ENCODE measurements around the gene SPIRE2. TPM values are rescaled to one million over a fixed set of nuclear protein-coding genes. Genes with fewer than 3 reads are reported as not detected.
"Not testable (repeated sequence)": the region's sequence is repeated elsewhere in the genome, so short reads cannot be mapped to it uniquely, and the experiment has no call there.

Gene SPIRE2, protein sequence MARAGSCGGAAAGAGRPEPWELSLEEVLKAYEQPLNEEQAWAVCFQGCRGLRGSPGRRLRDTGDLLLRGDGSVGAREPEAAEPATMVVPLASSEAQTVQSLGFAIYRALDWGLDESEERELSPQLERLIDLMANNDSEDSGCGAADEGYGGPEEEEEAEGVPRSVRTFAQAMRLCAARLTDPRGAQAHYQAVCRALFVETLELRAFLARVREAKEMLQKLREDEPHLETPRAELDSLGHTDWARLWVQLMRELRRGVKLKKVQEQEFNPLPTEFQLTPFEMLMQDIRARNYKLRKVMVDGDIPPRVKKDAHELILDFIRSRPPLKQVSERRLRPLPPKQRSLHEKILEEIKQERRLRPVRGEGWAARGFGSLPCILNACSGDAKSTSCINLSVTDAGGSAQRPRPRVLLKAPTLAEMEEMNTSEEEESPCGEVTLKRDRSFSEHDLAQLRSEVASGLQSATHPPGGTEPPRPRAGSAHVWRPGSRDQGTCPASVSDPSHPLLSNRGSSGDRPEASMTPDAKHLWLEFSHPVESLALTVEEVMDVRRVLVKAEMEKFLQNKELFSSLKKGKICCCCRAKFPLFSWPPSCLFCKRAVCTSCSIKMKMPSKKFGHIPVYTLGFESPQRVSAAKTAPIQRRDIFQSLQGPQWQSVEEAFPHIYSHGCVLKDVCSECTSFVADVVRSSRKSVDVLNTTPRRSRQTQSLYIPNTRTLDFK
- total RNA-seq: 15.8 TPM
- long read RNA-seq, partial matches to known transcripts: 1 of 23 reads
- long read RNA-seq, other reads (novel, unspliced or antisense): 17 of 23 reads

DNA sequence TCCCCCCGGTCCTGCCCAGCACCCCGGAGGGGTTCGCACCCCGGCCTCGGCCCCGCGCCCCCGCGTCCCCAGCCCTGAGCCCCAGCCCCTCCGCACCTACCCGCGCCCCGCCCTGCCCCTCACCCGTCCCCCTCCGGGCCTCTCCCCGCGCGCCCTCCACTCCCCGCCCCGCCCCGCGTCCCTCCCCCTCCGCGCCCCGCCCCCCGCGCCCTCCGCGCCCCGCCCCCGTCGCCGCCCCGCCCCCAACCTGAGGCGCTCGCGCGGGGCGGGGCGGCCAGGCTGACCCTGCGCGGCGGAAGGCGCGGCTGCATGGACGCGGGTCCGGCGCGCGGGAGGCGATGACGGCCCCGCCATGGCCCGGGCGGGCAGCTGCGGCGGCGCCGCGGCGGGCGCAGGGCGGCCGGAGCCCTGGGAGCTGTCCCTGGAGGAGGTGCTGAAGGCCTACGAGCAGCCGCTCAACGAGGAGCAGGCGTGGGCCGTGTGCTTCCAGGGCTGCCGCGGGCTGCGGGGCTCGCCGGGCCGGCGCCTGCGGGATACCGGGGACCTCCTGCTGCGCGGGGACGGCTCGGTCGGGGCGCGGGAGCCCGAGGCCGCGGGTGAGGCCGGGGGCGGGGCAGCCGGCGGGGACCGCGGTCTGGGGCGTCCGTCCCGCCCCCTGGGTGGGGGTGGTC, at the start of gene SPIRE2:
SPIRE2 (plus strand) TSS at position 277 of the 671 bp plus-strand sequence; CDS start at position 353, 76 bp downstream.
- H3K27me3 ChIP-seq (ENCODE audit: low read depth): no peaks in the 10 kb centered on the region
- DNase-seq (peak; percentile 81), ATAC-seq (peak; percentile 80 to 84)
- TF ChIP-seq, protein P1, sequence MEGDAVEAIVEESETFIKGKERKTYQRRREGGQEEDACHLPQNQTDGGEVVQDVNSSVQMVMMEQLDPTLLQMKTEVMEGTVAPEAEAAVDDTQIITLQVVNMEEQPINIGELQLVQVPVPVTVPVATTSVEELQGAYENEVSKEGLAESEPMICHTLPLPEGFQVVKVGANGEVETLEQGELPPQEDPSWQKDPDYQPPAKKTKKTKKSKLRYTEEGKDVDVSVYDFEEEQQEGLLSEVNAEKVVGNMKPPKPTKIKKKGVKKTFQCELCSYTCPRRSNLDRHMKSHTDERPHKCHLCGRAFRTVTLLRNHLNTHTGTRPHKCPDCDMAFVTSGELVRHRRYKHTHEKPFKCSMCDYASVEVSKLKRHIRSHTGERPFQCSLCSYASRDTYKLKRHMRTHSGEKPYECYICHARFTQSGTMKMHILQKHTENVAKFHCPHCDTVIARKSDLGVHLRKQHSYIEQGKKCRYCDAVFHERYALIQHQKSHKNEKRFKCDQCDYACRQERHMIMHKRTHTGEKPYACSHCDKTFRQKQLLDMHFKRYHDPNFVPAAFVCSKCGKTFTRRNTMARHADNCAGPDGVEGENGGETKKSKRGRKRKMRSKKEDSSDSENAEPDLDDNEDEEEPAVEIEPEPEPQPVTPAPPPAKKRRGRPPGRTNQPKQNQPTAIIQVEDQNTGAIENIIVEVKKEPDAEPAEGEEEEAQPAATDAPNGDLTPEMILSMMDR (IDR thresholded peaks at IDR 0.05): no peak
- no peaks in the 10 kb centered on the region for H3K36me3 ChIP-seq
- H3K9me3 ChIP-seq: no peaks in the 10 kb centered on the region
- H3K27ac ChIP-seq: peak within 1 kb of the TSS; percentile 78
- H3K4me1 ChIP-seq: peaks cover 16% of the 10 kb centered on the region
- intact Hi-C loops (cut with DNase I): no loop called here
- peak within 1 kb of the TSS; percentile 62 for H3K4me3 ChIP-seq

DNA sequence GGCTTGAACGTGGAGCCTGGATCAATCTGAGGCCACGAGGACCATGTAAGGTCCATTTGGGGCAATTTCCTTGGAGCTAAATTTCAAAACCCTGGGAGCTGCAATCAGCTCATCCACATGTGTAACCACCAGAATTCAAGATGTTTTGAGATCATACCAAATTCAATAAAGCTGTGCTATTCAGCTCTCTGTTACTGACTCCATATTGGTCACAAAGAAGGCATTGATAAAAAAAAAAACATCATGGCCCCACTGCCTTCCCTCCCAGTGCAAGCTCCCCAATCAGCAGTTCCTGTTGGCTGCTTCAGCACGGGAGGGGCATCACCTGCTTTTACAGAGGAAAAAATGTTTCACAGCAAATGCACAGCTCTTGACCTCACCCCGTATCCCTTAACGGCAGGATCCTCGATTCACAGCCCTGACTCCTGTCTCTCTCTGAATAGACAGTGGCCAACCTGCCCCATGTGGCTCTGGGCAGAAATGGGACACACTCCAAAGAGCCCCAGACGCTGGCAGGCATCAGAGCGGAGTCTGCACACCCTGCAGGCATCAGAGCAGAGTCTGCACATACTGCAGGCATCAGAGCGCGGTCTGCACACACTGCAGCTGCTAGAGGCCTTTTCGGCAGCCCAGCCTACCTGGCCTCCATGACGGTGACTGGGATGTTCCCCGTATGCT, 48.9 kb upstream of the SPIRE2 start:
- intact Hi-C loops (cut with DNase I): no loop called here
- H3K4me1 ChIP-seq: no peaks in the 10 kb centered on the region
- no peaks in the 10 kb centered on the region for H3K27me3 ChIP-seq (ENCODE audit: low read depth)
- ATAC-seq (no peak), DNase-seq (no peak)
- TF ChIP-seq, protein P1 (IDR thresholded peaks at IDR 0.05): no peak
- no peaks in the 10 kb centered on the region for H3K9me3 ChIP-seq
- no peaks in the 10 kb centered on the region for H3K36me3 ChIP-seq
- H3K4me3 ChIP-seq: no peak overlapping the region
- no peak overlapping the region for H3K27ac ChIP-seq

DNA sequence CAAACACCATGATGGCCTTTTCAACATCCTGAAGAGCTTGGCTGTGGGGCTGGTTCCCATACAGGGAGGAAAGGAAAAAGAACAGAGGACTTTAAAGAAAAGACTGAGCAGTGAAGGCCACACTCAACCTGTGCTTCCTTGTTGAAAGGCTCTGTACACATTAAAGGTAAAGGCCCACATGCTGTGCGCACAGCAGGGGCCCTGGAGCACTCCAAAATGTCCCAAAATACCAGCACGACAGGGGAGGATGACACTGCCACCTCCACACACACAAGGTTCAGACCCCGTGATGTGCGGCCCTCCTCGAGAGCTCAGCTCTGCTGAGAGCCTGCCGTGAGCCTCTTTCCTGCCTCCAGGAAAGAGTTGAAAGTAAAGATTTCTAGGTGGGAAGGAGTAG, 48.4 kb upstream of the SPIRE2 start:
- no peaks in the 10 kb centered on the region for H3K27me3 ChIP-seq (ENCODE audit: low read depth)
- TF ChIP-seq, protein P1 (IDR thresholded peaks at IDR 0.05): no peak
- no peaks in the 10 kb centered on the region for H3K36me3 ChIP-seq
- H3K9me3 ChIP-seq: no peaks in the 10 kb centered on the region
- no peaks in the 10 kb centered on the region for H3K4me1 ChIP-seq
- H3K27ac ChIP-seq: no peak overlapping the region
- intact Hi-C loops (cut with DNase I): no loop called here
- DNase-seq (no peak), ATAC-seq (no peak)
- no peak overlapping the region for H3K4me3 ChIP-seq

DNA sequence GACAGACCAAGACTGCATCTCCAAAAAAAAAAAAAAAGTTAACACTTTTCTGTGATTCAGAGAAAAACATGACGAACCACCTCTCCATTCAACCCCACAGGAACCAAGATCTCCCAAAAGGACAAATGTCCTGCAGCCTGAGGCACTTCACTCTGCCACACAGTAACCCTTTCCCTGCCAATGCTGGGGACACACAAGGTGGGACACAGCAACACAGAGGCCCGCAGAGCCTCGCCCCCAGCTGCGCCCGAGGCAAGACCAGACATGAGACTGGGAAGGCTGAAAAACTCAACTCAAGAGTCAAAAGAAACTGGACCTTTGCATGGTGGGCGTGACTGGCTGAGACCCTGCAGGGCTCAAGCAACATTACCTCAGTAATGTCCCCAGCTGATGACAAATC, 45.8 kb upstream of the SPIRE2 start:
- Histone ChIP-seq H3K36me3 (no peaks in the 10 kb centered on the region), H3K4me3 (no peak overlapping the region), H3K27me3 (ENCODE audit: low read depth) (no peaks in the 10 kb centered on the region), H3K9me3 (no peaks in the 10 kb centered on the region), H3K27ac (no peak overlapping the region), H3K4me1 (no peaks in the 10 kb centered on the region)
- TF ChIP-seq, protein P1 (IDR thresholded peaks at IDR 0.05): no peak
- no peak for DNase-seq
- intact Hi-C loops (cut with DNase I): no loop called here
- ATAC-seq: no peak

DNA sequence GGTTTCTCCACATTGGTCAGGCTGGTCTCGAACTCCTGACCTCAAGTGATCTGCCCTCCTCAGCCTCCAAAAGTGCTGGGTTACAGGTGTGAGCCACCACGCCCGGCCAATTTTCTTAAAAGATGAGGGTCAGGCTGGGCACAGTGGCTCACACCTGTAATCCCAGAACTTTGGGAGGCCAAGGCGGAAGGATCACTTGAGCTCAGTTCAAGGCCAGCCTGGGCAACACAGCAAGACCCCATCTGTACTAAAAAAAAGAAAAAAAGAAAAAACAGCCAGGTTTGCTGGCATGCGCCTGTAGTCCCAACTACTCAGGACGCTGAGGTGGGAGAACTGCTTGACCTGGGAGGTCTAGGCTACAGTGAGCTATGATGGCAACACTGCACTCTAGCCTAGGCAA, 44.3 kb upstream of the SPIRE2 start:
- H3K4me1 ChIP-seq; ATAC-seq; intact Hi-C loops (cut with DNase I); H3K27me3 ChIP-seq (ENCODE audit: low read depth); H3K27ac ChIP-seq; DNase-seq; H3K4me3 ChIP-seq; H3K36me3 ChIP-seq; H3K9me3 ChIP-seq: not testable (repeated sequence)

All from lower lobe of right lung (tissue), 2 donors.